ENCODE data around the gene EXOSC10. TPM values are rescaled to one million over a fixed set of nuclear protein-coding genes. Genes with fewer than 3 reads are reported as not detected.

Gene EXOSC10
- total and polyA plus RNA-seq, 9 of the 15 experiments (the other 6 are each of a cell fraction or from before 2014, with no cell fraction given) = 23.4 to 150 (median 105) TPM

DNA sequence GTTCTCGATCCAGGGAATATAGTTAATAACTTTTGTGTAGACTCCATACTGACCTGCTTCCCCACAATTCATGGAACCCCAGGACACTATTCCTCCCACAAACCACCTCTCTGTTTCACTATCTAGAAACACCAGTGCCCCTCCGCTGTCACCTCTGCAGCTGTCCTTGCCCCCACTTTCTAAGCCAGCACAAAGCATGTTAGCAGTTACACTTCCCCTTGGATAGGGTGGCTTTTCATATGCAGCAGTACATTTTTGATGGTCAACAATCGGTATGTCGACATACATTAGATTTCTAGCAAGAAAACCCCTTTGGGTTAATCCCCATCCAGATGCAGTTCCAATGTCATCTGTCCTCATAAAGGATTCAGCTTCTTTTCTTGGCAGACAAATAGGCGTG, 72.8 kb downstream of the EXOSC10 start (continued):
- no peak for TF ChIP-seq JUND (IDR thresholded peaks at IDR 0.05; ENCODE audit: borderline replicate concordance, low read depth, low read length)
- no peak for TF ChIP-seq JUND (tag; IDR thresholded peaks at IDR 0.05; ENCODE audit: borderline replicate concordance, low read depth, low read length)
- TF ChIP-seq, protein P1, sequence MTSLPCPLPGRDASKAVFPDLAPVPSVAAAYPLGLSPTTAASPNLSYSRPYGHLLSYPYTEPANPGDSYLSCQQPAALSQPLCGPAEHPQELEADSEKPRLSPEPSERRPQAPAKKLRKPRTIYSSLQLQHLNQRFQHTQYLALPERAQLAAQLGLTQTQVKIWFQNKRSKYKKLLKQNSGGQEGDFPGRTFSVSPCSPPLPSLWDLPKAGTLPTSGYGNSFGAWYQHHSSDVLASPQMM (CRISPR knock-in tag; IDR thresholded peaks at IDR 0.05) = no peak
- no peak for TF ChIP-seq NFATC3 (IDR thresholded peaks at IDR 0.05)
- no peak for TF ChIP-seq JUNB (CRISPR knock-in tag; conservative IDR thresholded peaks at IDR 0.05)
- TF ChIP-seq SMAD3 (CRISPR knock-in tag; conservative IDR thresholded peaks at IDR 0.05) = no peak
- no peak for TF ChIP-seq CHD4 (IDR thresholded peaks at IDR 0.05; ENCODE audit: insufficient read depth, insufficient replicate concordance, low read depth, low read length, poor library complexity, severe bottlenecking)
- no peak for TF ChIP-seq MTA1 (IDR thresholded peaks at IDR 0.05; ENCODE audit: borderline replicate concordance)
- TF ChIP-seq POLR2AphosphoS2 (IDR thresholded peaks at IDR 0.05; ENCODE audit: low read length) = peak; percentile 92; the same call in 1 of the 2 replicates
- TF ChIP-seq MEIS2 (IDR thresholded peaks at IDR 0.05; ENCODE audit: partially characterized antibody) = no peak
- no peak for TF ChIP-seq ESRRB (CRISPR knock-in tag; IDR thresholded peaks at IDR 0.05; ENCODE audit: borderline replicate concordance)
- TF ChIP-seq, protein P2, sequence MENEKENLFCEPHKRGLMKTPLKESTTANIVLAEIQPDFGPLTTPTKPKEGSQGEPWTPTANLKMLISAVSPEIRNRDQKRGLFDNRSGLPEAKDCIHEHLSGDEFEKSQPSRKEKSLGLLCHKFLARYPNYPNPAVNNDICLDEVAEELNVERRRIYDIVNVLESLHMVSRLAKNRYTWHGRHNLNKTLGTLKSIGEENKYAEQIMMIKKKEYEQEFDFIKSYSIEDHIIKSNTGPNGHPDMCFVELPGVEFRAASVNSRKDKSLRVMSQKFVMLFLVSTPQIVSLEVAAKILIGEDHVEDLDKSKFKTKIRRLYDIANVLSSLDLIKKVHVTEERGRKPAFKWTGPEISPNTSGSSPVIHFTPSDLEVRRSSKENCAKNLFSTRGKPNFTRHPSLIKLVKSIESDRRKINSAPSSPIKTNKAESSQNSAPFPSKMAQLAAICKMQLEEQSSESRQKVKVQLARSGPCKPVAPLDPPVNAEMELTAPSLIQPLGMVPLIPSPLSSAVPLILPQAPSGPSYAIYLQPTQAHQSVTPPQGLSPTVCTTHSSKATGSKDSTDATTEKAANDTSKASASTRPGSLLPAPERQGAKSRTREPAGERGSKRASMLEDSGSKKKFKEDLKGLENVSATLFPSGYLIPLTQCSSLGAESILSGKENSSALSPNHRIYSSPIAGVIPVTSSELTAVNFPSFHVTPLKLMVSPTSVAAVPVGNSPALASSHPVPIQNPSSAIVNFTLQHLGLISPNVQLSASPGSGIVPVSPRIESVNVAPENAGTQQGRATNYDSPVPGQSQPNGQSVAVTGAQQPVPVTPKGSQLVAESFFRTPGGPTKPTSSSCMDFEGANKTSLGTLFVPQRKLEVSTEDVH (IDR thresholded peaks at IDR 0.05; ENCODE audit: low read depth, partially characterized antibody) = no peak
- no peak for TF ChIP-seq IFI16 (CRISPR knock-in tag; IDR thresholded peaks at IDR 0.05)
- TF ChIP-seq CEBPB (tag; IDR thresholded peaks at IDR 0.05) = peak; percentile 35; the same call in 1 of the 2 replicates
- TF ChIP-seq NCOA1 (IDR thresholded peaks at IDR 0.05; ENCODE audit: low read depth) = no peak
- no peak for TF ChIP-seq CLOCK (CRISPR knock-in tag; IDR thresholded peaks at IDR 0.05; ENCODE audit: borderline replicate concordance)

Data from K562 (cell line).